Body of pancreas (tissue), 4 donors: ENCODE measurements around the gene SCAF8. TPM values are rescaled to one million over a fixed set of nuclear protein-coding genes. Genes with fewer than 3 reads are reported as not detected.
"Not testable (repeated sequence)": the region's sequence is repeated elsewhere in the genome, so short reads cannot be mapped to it uniquely, and the experiment has no call there.

Source experiments
- ATAC-seq: fragments of 150-250 bp; one replicate; pipeline ENCODE4 v1.9.1; 2016
- DNase-seq, 4 donors: peaks; one replicate each; pipeline ENCODE4 v3.0.0-alpha.2; 2019
- H3K27ac ChIP-seq, 4 donors: fragments of 200-600 bp; sonication (generic); 1 replicate in 3 of 4; 2 replicates in 1 of 4; pipeline versions ENCODE4 v1.5.1 to v1.6.1; 2016 to 2019; ENCODE audit warnings: mild to moderate bottlenecking in 1 of 4, mixed read lengths in 1 of 4, moderate library complexity in 1 of 4
- H3K27me3 ChIP-seq, 2 donors: fragments of 200-600 bp; sonication (generic); one replicate each; pipeline ENCODE4 v1.6.0; 2016; ENCODE audit warnings: mild to moderate bottlenecking in 1 of 2
- H3K36me3 ChIP-seq, 2 donors: fragments of 200-600 bp; sonication (generic); replicated peaks in 1 of 2; 2 replicates each; pipeline ENCODE4 v1.5.1; 2016; ENCODE audit warnings: low read depth in 2 of 2; ENCODE audit not compliant: insufficient read depth in 1 of 2
- H3K4me1 ChIP-seq: fragments of 200-600 bp; sonication (generic); one replicate; pipeline ENCODE4 v1.6.0; 2016
- H3K4me3 ChIP-seq, 2 donors: fragments of 200-600 bp; sonication (generic); 1 replicate in 1 of 2; 2 replicates in 1 of 2; pipeline ENCODE4 v1.5.1; 2016 to 2019
- H3K9me3 ChIP-seq, 3 donors: fragments of 200-600 bp; sonication (generic); 1 replicate in 2 of 3; 2 replicates in 1 of 3; pipeline ENCODE4 v1.5.1; 2016
- POLR2A ChIP-seq, 3 donors: fragments of 450-650 bp; IDR thresholded peaks; one replicate each; pipeline ENCODE4 v1.6.1; 2016; ENCODE audit warnings: antibody characterized with exemption in 3 of 3, mild to moderate bottlenecking in 2 of 3
- WGBS, 2 donors: methylation state at CpG; one replicate each; pipeline ENCODE4 v1.1.5; 2017; 5-methylcytosine and 5-hydroxymethylcytosine counted together
- intact Hi-C: fragments of 100-400 bp; cut with DNase I; formaldehyde crosslinking; loops from one replicate; pipeline ENCODE4 v1.15.1; 2023
- total RNA-seq, 2 donors: library from RNA; depleted of rRNA; stranded (reverse); fragments of >200 nt; gene quantifications; one replicate each; pipeline ENCODE4 v1.1.0, GENCODE V29; 2016
- TF ChIP-seq, protein P1 (sequence below), 7 experiments: fragments of 450-650 bp in 4 of 7; fragments of 200-600 bp in 3 of 7; sonication (generic) in 3 of 7; IDR thresholded peaks; one replicate each; pipeline ENCODE4 v1.5.1; 2016 to 2019; ENCODE audit warnings: antibody characterized with exemption in 7 of 7

The SCAF8 gene
- total RNA-seq, 2 donors from 2014 or later, result 23.6 to 24.1 TPM

DNA sequence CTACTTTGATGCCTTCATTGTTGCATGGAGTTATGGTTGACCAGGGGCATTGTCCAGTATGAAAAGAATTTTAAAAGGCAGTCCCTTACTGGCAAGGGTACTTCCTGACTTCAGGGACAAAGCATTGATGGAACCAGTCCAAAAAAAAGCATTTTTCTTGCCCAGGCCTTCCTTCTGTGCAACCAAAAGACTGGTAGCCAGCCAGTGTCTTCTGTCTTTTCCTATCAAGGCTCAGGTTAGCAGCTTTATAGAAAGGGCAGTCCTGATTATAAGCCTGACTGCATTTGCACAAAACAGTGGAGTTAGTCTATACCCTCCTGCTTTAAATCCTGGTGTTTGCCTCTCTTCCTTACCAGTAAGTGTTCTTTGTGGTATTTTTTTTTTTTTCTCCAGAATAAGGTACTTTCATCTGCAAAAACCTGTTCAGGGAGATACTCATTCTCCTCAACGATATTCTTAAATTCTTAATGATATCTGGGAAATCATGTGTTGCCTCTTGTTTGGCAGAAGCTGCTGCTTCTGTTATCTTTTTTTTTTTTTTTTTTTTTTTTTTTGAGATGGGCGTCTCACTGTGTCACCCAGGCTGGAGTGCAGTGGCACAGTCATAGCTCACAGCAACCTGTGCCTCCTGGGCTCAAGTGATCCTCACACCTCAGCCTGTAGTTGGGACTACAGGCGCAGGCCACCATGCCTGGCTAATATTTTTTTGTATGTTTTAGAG, 33.9 kb downstream of the SCAF8 start:
- TF ChIP-seq, protein P1, sequence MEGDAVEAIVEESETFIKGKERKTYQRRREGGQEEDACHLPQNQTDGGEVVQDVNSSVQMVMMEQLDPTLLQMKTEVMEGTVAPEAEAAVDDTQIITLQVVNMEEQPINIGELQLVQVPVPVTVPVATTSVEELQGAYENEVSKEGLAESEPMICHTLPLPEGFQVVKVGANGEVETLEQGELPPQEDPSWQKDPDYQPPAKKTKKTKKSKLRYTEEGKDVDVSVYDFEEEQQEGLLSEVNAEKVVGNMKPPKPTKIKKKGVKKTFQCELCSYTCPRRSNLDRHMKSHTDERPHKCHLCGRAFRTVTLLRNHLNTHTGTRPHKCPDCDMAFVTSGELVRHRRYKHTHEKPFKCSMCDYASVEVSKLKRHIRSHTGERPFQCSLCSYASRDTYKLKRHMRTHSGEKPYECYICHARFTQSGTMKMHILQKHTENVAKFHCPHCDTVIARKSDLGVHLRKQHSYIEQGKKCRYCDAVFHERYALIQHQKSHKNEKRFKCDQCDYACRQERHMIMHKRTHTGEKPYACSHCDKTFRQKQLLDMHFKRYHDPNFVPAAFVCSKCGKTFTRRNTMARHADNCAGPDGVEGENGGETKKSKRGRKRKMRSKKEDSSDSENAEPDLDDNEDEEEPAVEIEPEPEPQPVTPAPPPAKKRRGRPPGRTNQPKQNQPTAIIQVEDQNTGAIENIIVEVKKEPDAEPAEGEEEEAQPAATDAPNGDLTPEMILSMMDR (IDR thresholded peaks at IDR 0.05), result no peak
- TF ChIP-seq POLR2A (IDR thresholded peaks at IDR 0.05), result no peak
- intact Hi-C loops, result no loop called here
- ATAC-seq (peak; percentile 9), DNase-seq (peak in 2 of 4 donors; percentile 20 to 22)
- H3K9me3 ChIP-seq, result no peaks in the 10 kb centered on the region
- no peak overlapping the region for H3K4me3 ChIP-seq
- H3K27me3 ChIP-seq, result no peaks in the 10 kb centered on the region
- no peak overlapping the region for H3K27ac ChIP-seq
- H3K4me1 ChIP-seq, result peaks cover 56% of the 10 kb centered on the region
- no peaks in the 10 kb centered on the region for H3K36me3 ChIP-seq
- WGBS, 2 donors, result 48 to 59% methylated on average over 3 of the region's 3 CpGs

DNA sequence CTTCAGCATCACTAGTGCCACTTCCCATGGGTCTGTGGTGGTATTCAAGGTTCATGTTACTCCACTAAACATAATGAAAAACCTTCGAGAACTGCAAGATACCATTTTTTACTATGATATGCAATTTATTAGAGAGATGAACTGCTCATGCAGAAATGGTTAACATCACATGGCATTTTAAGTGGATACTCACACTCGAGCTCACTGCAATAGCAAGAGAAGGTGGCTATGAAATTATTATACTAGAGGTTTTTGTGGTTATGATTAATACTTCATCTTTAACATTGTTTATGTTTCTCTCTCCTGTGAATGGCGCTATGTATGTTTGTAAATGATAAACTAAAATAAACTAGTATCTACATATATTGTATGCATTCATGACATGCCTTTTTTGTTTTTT, 35.1 kb downstream of the SCAF8 start:
- H3K4me3 ChIP-seq, result no peak overlapping the region
- H3K4me1 ChIP-seq, result peaks cover 53% of the 10 kb centered on the region
- H3K27me3 ChIP-seq, result no peaks in the 10 kb centered on the region
- intact Hi-C loops, result no loop called here
- H3K9me3 ChIP-seq, result no peaks in the 10 kb centered on the region
- H3K36me3 ChIP-seq, result no peaks in the 10 kb centered on the region
- 78 to 80% methylated on average over 3 of the region's 3 CpGs for WGBS, 2 donors
- no peak for TF ChIP-seq POLR2A (IDR thresholded peaks at IDR 0.05)
- TF ChIP-seq, protein P1 (IDR thresholded peaks at IDR 0.05), result no peak
- no peak for ATAC-seq
- H3K27ac ChIP-seq, result no peak overlapping the region
- DNase-seq, result no peak

GRCh38 chr6:154773610-154774089, 40.4 kb downstream of the SCAF8 start:
- no peaks in the 10 kb centered on the region for H3K9me3 ChIP-seq
- intact Hi-C loops, result no loop called here
- H3K4me3 ChIP-seq, result no peak overlapping the region
- peaks cover 0 to 1% of the 10 kb centered on the region in 2 donors for H3K36me3 ChIP-seq
- ATAC-seq, result no peak
- peaks cover 13% of the 10 kb centered on the region for H3K4me1 ChIP-seq
- no peak for TF ChIP-seq POLR2A (IDR thresholded peaks at IDR 0.05)
- TF ChIP-seq, protein P1 (IDR thresholded peaks at IDR 0.05), result no peak
- 63 to 70% methylated on average over 4 of the region's 4 CpGs for WGBS, 2 donors
- H3K27ac ChIP-seq, result no peak overlapping the region
- H3K27me3 ChIP-seq, result no peaks in the 10 kb centered on the region
- DNase-seq, result no peak

DNA sequence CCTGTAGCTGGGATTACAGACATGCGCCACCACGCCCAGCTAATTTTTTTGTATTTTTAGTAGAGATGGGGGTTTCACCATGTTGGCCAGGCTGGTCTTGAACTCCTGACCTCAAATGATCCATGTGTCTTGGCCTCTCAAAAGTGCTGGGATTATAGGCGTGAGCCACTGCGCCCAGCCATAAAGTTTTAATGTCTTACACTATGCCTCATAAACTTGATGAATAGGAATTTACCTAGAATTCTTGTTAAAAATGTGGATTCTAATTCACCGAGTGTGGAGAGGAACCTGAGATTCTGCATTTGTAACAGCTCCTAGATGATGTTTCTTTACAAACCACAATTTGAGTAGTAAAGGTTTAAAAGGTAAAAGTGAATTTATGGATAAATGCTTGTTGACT, 45.9 kb downstream of the SCAF8 start:
- H3K4me3 ChIP-seq, H3K36me3 ChIP-seq, intact Hi-C loops, DNase-seq, H3K27ac ChIP-seq, H3K9me3 ChIP-seq, H3K27me3 ChIP-seq, ATAC-seq: not testable (repeated sequence)
- peaks cover 13% of the 10 kb centered on the region for H3K4me1 ChIP-seq
- 90 to 95% methylated on average over 5 of the region's 5 CpGs for WGBS, 2 donors

- no peak for ATAC-seq
Measured at GRCh38 chr6:154782193-154782592, 49.0 kb downstream of the SCAF8 start.

More at GRCh38 chr6:154782193-154782592, 49.0 kb downstream of the SCAF8 start:
- Histone ChIP-seq H3K4me1 (peaks cover 13% of the 10 kb centered on the region), H3K27me3 (no peaks in the 10 kb centered on the region), H3K36me3 (peaks cover 0 to 4% of the 10 kb centered on the region in 2 donors), H3K4me3 (no peak overlapping the region), H3K27ac (no peak overlapping the region), H3K9me3 (no peaks in the 10 kb centered on the region)
- intact Hi-C loops, result no loop called here
- no peak for DNase-seq
- 53 to 66% methylated on average over 4 of the region's 4 CpGs for WGBS, 2 donors
- TF ChIP-seq, protein P1 (IDR thresholded peaks at IDR 0.05), result no peak
- no peak for TF ChIP-seq POLR2A (IDR thresholded peaks at IDR 0.05)
